GM03348 (cell line): ENCODE measurements around the gene BAZ2B.
"Not testable (repeated sequence)": the region's sequence is repeated elsewhere in the genome, so short reads cannot be mapped to it uniquely, and the experiment has no call there.

ENCODE experiments used
- DNase-seq: peaks from one replicate; pipeline ENCODE4 v3.0.0; 2012; ENCODE audit warnings: low spot score

The BAZ2B gene

DNA sequence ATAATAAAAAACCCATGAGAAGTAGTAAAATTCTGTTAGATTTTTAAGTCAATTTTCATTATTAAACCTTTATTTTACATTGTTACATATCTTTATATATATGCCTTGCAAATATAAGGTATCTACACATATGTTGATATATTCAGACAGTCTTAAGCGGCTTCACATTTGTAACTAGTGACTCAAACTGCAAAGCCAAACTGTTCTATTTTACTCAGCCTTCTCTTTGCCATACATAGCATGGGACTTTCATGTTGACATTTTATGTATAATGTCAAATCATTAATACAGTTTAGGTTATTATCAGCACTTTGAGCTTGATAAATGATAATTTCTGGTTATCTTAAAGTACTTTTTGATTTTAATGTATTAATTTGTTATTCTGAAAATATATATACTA lies 204.9 kb downstream of the BAZ2B start:
- no peak for DNase-seq

DNA sequence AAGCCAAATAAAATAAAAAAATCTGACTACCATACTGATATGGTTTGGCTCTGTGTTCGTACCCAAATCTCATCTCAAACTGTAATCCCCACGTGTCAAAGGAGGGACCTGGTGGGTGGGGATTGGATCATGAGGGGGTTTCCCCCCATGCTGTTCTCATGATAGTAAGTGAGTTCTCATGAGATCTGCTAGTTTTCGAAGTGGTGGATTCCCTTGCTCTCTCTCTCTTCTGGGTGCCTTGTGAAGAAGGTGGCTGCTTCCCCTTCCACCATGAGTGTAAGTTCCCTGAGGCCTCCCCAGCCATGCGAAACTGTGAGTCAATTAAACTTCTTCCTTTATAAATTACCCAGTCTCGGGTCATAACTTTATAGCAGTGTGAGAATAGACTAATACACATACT lies 206.1 kb downstream of the BAZ2B start:
- no peak for DNase-seq

DNA sequence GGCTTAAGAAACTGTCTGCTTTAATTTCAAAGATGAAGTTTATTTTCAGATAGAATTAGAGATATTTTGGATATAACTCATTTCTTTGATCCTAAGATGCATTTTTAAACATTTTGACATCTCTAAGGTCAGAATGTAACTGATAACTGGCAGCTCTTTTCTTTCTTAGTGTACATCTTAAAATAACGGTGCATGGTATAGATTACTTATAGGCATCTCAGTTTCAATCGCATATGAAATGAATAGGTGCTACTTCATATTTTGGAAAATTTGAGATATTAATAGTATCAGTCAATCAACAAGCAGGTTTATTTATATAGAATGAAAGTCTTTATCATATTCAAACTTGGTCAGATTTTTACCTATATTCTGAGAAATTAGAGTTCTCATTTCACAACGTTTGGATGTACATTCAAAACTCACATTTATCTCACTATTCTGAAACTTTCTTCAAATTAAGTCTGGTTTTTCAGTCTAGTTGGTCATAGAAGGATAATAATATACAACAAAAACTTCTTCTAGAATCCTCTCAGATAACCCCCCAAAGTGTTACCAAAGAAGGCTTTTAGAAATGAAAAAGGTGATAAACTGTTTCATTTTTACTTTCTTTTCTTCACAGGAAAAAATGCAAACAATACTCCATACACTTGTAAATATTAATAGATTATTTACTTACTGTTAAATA lies 207.1 kb downstream of the BAZ2B start:
- DNase-seq: no peak

DNA sequence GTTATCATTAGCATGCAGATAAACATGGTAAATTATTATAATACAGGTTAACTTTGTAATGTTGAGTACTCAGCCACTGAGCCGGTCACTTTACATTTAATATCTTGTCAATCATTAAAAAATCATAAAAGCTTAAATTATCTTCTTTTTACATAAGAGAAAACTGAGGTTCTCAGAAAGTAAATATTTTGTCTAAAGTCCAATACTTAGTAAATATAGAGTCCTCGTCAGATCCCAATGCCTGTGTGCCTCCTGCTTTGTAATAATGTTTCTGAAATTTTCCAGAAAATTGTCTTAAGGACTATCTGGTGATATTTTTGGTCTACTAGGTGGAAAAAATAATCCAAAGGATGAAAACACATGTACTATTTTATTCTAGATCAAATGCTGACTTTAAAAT lies 213.6 kb downstream of the BAZ2B start:
- no peak for DNase-seq

DNA sequence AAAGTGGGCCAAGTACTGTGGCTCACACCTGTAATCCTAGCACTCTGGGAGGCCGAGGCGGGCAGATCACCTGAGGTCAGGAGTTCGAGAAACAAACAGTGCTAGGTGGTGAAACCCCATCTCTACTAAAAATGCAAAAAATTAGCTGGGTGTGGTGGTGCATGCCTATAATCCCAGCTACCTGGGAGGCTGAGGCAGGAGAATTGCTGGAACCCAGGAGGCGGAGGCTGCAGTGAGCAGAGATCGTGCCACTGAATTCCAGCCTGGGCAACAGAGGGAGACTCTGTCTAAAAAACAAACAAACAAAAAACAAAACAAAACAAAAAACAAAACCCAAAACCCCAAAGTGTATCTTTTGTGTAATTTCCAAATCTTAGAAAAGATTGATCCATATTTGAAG lies 214.2 kb downstream of the BAZ2B start:
- DNase-seq: not testable (repeated sequence)

DNA sequence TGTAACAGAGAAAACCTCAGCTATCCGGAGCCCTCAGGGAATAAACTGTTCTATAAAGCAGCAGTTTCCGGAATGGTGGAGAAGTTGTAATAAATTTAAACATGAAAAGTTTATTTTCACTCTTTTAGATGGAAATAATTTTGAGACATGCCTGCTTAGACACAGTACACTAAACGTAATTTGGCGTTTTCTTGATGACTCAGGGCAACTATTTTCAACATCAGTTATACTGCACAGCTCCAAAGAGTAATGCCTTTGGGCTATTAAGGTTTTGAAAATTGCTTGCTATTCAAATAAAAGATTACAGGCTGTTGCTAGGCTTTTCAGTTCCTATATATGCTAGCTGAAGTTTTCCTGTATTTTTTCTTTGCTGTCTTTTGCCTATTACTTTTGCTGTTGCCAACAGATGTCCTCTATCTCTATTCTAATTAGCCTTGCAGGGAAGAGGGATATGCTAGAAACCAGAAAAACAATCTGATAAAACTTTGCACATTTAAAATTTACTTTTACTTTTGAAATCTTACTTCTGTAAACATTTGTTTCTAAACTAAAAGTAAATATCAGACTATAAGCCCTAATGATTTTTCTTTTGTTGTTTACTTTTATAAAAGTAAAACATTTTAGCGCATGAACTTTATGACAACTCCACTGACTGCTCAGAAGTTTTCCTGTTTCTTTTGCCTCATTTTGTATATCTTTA lies 216.5 kb downstream of the BAZ2B start:
- DNase-seq: no peak

DNA sequence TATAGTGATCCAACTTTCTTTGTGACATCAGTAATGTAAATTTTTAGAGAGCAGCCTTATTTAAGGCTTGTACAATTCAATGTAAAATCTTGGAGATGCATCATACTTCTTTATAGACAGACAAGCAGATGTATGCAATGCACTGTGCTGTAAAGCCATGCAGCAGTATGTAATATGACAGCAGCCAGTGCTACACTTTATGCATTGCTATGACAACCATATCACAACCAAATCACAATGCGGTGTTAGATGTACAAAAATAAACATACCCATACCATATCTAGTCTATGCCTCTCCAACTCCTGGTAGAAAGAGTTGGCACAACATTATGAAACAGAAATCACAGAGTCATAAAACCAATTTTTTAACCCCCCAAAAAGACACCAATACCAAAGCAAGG lies 219.5 kb downstream of the BAZ2B start:
- no peak for DNase-seq

DNA sequence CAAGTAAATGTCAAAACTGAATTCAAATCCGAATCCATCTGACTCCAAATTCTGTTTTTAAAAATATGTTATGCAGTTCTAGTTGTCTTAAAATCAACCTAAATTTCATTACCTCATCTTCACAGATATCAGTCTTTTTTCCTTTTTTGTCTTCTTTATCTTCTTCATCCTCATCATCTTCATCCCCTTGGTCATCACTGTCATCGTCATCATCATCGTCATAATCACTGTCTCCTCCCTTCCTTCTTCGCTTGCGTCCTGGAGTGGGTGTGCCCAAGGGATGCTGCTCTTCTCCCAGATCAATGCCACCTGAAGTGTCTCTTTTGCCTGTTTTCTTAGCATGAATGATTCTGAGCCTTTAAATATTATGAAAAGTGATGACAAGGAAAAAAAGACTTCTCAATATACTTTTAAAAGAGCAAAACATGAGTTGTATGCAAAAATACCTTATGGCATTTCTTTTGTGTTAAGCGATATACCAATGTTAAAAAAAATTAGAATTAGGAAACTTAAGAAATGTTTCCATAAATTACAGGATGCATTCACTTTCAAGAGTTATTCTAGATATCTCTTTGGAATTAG lies 233.8 kb downstream of the BAZ2B start:
- no peak for DNase-seq

DNA sequence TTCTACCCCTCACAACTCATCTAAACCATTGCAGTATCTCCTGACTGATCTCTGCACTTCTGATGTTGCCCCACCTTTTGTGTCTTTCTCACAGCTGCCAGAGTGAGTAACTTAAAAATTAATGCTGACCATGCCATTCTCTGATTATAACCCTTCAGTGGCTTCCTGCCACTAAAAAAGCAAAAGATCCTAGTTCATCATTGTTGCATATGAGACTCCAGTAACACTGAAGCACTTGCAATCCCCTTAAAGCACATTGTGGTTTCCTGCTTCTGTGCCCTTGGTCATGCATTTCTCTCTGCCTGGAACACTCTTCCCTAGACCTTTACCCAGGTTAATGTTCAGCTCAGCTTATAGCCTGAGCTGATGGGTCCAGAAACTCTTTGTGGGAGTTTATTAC lies 234.8 kb downstream of the BAZ2B start:
- DNase-seq: no peak

DNA sequence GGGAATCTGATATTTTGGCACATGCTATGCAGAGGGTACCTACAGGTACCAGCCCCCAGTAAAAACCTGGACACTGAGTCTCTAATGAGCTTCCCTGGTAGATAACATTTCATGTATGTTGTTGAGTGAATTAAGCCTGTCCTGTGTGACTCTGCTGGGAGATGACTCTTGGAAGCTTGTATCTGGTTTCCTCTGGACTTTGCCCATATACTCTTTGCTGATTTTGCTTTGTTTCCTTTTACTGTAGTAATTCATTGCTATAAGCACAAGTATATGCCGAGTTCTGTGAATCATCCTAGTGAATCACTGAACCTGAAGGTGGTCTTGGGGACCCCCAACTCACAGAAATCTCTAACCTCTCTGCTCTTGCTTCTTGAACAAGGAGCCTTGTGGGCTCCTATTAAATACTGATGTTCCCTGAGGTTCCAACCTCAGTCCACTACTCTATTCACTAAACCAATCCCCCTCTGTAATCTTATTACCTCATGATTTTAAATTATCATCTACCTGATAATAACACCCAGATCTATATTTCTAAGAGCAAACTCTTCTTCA lies 235.6 kb downstream of the BAZ2B start:
- no peak for DNase-seq

DNA sequence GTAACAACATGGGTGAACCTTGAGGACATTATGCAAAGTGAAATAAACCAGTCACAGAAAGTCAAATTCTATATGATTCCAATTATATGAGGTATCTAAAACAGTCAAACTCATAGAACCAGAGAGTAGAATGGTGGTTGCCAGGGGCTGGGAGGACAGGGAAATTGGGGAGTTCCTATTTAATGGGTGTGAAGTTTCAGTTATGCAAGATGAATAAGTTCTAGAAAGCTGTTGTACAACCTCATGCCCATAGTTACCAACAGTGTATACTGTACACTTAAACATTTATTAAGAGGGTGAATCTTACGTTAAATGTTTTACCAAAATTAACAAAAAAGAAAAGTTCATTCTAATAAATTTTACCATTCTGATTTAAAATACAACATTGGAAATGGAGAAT lies 237.2 kb downstream of the BAZ2B start:
- no peak for DNase-seq

DNA sequence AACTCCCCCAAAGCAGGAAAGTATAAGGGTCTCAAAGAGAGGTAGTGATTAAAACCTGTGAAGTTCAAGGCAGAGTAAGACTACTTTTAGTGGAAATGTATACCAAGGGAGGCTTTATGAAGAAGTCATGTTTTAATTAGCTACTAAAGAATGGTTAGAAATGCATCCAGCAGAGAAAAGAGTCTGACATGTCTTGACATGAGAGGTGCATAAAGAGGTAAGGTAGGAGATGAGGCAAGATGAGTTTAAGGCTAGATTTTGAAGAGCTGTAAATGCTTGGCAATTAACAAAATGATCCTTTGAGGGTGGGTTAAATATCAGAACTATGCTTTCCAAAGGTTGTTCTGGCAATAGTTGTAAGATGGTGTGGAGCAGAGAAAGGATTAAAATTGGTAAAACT lies 241.1 kb downstream of the BAZ2B start:
- DNase-seq: no peak

DNA sequence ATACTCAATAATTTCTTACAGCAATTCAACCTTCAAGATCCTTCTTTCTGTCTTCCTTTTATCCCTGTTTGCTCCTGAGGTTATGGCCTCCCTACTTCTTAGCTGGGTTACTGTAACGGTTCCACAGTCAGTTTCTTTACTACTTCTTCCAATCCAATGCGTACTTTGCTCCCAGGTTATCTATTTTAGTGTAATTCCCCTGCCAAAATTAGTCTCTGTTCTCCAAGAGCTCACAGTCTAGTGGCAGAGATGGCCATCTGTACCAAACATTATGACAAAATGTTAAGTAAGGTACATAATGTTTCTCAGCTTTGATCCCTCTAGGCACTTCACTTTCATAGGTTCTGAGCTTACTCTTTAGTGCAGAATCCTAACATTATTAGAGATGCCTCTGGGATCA lies 244.8 kb downstream of the BAZ2B start:
- no peak for DNase-seq

DNA sequence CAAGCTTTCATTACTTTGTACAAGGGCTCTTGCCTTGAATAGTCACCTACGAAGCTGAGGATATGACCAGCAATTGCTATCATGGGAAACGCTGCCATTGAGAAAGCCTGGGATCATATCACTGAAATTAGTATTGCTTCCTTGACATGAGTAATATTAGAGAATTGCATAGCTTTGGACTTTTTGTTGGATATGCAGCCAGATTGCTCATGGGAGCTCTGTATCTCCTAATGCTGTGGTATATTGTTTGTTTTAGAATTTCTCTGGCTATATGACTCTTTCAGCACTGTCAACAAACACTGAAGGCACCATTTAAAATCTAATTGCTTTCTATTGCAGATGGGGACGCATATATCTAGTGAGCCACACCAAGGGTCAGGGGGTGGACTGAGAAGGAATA lies 249.8 kb downstream of the BAZ2B start:
- no peak for DNase-seq

DNA sequence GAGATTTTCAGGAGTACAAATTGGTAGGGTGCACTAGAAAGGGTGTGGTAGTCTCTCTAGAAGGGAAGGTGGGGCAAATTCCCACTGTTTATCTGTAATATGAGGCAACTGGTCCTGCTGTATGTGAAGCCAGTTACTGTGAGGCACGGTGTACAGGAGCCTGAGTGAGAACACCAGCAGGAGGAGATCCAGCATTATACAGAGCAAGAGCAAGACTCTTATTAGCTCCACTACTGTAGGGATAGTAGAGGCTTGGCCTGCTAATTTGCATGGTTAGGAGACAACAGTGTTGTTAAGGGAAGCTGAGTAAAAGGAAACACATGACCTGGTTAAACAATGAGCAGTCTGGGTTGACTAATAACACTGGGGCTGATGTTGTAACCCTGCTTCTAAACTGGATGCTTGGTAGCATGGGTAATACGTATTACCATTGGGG lies 253.5 kb downstream of the BAZ2B start:
- DNase-seq: no peak

DNA sequence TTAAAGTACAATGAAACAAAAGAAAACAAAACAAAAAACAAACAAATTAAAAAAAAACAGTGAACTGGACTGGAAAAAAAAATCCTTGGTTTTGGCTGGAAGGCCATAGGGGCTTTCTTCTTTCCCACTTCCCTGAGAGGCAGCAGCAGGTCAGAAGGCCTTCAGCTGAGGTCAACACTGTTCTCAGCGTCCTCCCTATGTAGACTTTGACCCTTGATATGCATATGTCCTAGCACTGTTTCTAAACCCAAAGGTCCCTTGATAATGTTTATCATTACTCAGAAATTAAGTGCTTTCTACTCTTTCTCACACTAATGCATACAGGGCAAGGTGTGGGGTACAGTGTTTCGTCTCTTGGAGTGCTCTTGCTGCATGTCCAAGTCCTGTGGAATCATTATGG lies 254.3 kb downstream of the BAZ2B start:
- no peak for DNase-seq

DNA sequence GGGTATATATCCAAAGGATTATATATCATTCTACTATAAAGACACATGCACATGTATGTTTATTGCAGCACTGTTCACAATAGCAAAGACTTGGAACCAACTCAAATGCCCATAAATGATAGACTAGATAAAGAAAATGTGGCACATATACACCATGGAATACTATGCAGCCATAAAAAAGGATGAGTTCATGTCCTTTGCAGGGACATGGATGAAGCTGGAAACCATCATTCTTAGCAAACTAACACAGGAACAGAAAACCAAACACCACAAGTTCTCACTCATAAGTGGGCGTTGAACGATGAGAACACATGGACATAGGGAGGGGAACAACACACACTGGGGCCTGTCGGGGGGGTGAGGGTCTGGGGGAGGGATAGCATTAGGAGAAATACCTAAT lies 254.7 kb downstream of the BAZ2B start:
- DNase-seq: not testable (repeated sequence)

DNA sequence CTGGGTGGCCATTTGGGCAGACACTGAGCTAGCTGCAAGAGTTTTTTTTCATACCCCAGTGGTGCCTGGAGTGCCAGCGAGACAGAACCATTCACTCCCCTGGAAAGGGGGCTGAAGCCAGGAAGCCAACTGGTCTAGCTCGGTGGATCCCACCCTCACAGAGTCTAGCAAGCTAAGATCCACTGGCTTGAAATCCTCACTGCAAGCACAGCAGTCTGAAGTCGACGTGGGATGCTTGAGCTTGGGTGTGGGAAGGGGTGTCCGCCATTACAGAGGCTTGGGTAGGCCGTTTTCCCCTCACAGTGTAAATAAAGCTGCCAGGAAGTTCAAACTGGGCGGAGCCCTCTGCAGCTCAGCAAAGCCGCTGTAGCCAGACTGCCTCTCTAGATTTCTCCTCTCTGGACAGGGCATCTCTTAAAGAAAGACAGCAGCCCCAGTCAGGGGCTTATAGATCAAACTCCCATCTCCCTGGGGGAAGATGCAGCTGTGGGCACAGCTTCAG lies 260.2 kb downstream of the BAZ2B start:
- DNase-seq: no peak

DNA sequence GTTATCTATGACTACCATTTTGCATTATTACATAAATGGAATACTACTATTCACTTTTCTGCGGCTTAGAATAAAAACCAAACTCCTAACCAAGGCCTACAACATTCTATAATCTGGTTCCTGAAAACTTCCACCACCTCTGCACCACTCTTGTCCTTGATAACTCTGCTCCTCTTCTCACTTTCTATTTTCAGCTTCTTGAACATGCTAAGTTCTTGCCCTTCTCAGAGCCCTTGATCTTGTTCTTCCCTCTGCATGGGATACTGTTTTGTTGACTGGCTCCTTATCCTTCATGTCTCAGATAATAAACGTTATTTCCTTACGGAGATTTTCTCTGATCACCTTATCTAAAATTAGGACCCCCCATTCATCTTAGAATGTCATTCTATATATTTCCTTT lies 264.4 kb downstream of the BAZ2B start:
- DNase-seq: no peak

DNA sequence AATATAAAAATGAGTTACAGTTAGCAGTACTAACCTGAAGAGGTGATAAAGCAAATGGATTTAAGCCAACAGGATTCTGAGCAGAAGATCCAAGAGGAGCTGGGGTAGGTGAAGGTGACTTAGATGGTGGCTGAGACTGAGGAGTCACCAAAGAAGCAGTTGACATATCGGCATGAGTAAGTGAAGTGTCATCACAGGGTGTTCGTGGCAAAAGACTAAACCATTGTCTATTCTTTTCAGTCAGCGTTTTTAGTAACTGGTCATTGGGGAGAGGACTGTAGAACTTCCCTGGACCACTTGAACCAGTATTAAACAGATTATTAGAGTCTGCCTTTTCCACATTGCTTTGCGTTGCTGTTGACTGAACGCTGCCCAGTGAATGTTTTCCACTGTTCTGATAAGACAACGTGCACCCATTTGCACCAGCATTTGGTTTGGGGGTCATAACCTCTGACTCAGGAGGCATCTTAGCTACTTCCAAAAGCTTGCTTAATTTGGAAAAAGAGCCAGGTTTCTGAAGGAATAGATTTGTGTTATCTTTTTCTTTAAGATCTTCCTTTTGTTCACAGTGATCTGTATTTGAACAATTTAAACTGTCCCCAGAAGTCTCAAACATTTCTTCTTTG lies 266.6 kb downstream of the BAZ2B start:
- DNase-seq: no peak

DNA sequence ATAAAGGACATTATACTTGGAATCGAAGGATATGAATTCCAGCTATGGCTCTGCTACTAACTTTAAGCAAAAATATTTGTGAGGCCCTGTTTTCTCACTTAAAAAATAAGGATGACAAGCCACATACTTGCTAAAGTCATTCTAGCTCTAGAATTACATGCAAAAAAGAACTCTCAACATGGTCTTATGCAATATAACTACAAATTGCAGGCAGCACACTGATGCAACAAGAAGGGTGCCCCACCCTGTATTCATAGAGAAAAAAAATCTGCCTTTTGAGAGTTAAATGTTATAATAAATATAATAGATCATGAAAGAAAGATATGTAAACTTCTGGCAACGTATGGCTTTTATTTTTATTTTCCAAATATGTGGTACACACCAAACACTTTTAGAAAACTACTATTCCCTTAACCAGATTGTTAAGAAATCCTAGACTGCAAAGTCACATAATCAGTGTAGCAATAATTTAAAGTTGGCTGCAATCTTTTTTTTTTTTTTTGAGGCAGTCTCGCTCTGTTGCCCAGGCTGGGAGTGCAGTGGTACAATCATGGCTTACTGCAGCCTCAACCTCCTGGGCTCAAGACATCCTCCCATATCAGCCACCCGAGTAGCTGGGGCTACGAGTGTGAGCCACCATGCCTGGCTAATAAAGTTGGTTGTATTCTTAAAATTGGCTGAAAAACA lies 289.6 kb downstream of the BAZ2B start:
- DNase-seq: peak; percentile 54

DNA sequence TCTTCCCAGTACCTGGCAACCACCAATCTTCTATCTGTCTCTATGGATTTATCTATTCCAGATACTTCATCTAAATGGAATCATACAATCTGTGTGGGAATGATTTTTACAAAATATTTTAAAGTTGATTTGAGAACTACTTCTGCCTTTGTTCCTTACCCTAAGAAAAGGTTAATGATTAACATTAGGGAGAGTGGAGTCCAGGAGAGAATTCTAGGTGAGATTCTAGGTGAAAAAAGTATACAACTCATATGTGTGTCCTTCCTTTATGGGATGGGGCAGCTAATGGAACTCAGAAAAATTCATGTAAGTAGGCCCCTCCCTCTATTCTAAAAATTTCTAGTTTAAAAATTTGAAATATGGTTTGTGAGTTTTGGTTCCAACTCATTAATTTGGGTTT lies 293.9 kb downstream of the BAZ2B start:
- no peak for DNase-seq
